Activated naive CD8-positive, alpha-beta T cell treated with anti-CD3 and anti-CD28 coated beads, Interleukin-2, amount 50 U/mL, for 24 hours (primary cell): ENCODE data around the gene RIOK3.
A peak's percentile ranks its signal among the peaks of the same experiment; 100 is the strongest.

Source experiments
- ATAC-seq: fragments of 150-1000 bp; cut with Tn5 transposase; one replicate; pipeline ENCODE4 v1.10.0; 2021
- DNase-seq: peaks from one replicate; pipeline ENCODE4 v3.0.0; 2021
- H3K27ac Mint-ChIP-seq: one replicate; pipeline ENCODE4 v1.8.0; 2021; ENCODE audit warnings: mild to moderate bottlenecking, mixed read lengths
- H3K27me3 Mint-ChIP-seq: one replicate; pipeline ENCODE4 v1.8.0; 2021; ENCODE audit warnings: mixed read lengths
- H3K36me3 Mint-ChIP-seq: one replicate; pipeline ENCODE4 v1.8.0; 2021; ENCODE audit warnings: low read depth, mixed read lengths
- H3K4me1 Mint-ChIP-seq: one replicate; pipeline ENCODE4 v1.8.0; 2021; ENCODE audit warnings: mixed read lengths
- H3K4me3 Mint-ChIP-seq: one replicate; pipeline ENCODE4 v1.8.0; 2021; ENCODE audit warnings: mild to moderate bottlenecking, moderate library complexity, mixed read lengths
- H3K9me3 Mint-ChIP-seq: one replicate; pipeline ENCODE4 v1.8.0; 2021; ENCODE audit warnings: mixed read lengths

Gene RIOK3

DNA sequence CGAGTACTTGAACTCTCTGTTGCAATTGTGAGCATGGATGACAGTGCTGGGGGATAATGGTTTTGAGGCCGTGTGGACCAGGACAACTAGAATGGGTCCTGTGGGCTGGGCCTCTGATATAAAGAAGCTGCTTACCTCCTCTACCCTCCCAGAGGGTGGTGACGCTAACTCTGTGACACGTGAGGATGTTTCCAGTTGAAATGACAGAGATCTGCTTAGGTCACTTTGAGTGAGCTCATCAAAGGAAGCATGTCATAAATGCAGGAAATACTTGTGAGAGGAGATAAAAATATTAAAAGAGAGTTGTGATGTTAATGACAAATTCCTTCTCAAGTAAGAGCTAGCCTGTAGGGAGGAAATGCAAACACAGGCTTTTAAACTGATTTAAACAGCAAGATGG is 66.6 kb downstream of the RIOK3 start:
- ATAC-seq (no peak), DNase-seq (no peak)
- no peak overlapping the region for H3K27ac Mint-ChIP-seq
- peaks cover 53% of the 10 kb centered on the region for H3K36me3 Mint-ChIP-seq
- no peaks in the 10 kb centered on the region for H3K27me3 Mint-ChIP-seq
- H3K4me3 Mint-ChIP-seq: no peak overlapping the region
- no peaks in the 10 kb centered on the region for H3K9me3 Mint-ChIP-seq
- peaks cover 8% of the 10 kb centered on the region for H3K4me1 Mint-ChIP-seq

DNA sequence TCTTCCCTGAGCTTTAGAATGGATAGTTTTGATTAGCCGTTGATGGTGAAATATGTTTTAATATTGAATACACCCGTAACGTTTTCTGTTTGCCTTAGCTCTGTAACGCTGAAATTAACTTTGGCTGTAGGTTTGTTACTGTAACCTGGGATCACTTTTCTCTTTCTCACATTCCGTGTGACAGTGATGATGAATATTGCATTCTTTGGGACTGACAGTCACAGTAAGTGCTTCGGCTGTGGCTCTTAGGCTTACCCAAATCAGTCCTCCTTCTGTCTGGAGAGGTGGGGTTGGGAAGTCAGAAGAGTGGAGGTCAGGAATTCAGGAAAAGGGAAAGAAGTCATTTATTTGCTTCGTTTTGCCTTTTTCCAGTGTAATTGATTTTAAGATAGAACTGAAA is 68.2 kb downstream of the RIOK3 start:
- H3K27me3 Mint-ChIP-seq: no peaks in the 10 kb centered on the region
- peaks cover 49% of the 10 kb centered on the region for H3K36me3 Mint-ChIP-seq
- no peak overlapping the region for H3K27ac Mint-ChIP-seq
- DNase-seq: no peak
- peaks cover 8% of the 10 kb centered on the region for H3K4me1 Mint-ChIP-seq
- no peak overlapping the region for H3K4me3 Mint-ChIP-seq
- ATAC-seq: no peak
- H3K9me3 Mint-ChIP-seq: no peaks in the 10 kb centered on the region

- H3K4me1 Mint-ChIP-seq: peaks cover 8% of the 10 kb centered on the region
- DNase-seq: no peak
- peaks cover 52% of the 10 kb centered on the region for H3K36me3 Mint-ChIP-seq
- no peaks in the 10 kb centered on the region for H3K27me3 Mint-ChIP-seq
- ATAC-seq: no peak
- H3K27ac Mint-ChIP-seq: no peak overlapping the region
- no peak overlapping the region for H3K4me3 Mint-ChIP-seq
- H3K9me3 Mint-ChIP-seq: no peaks in the 10 kb centered on the region
These were observed 68.8 kb downstream of the RIOK3 start for GRCh38 chr18:23521907-23522306.

GRCh38 chr18:23523429-23524212 is 70.5 kb downstream of the RIOK3 start:
- DNase-seq: no peak
- H3K9me3 Mint-ChIP-seq: no peaks in the 10 kb centered on the region
- H3K27me3 Mint-ChIP-seq: no peaks in the 10 kb centered on the region
- no peak overlapping the region for H3K4me3 Mint-ChIP-seq
- ATAC-seq: no peak
- peak overlapping the region; percentile 26 for H3K27ac Mint-ChIP-seq
- peaks cover 8% of the 10 kb centered on the region for H3K4me1 Mint-ChIP-seq
- peaks cover 52% of the 10 kb centered on the region for H3K36me3 Mint-ChIP-seq

- peaks cover 12% of the 10 kb centered on the region for H3K4me1 Mint-ChIP-seq
- no peak overlapping the region for H3K4me3 Mint-ChIP-seq
- no peaks in the 10 kb centered on the region for H3K9me3 Mint-ChIP-seq
- no peak overlapping the region for H3K27ac Mint-ChIP-seq
- no peaks in the 10 kb centered on the region for H3K27me3 Mint-ChIP-seq
- H3K36me3 Mint-ChIP-seq: peaks cover 55% of the 10 kb centered on the region
- DNase-seq (no peak), ATAC-seq (no peak)
These were observed 71.2 kb downstream of the RIOK3 start for GRCh38 chr18:23524213-23524707.

DNA sequence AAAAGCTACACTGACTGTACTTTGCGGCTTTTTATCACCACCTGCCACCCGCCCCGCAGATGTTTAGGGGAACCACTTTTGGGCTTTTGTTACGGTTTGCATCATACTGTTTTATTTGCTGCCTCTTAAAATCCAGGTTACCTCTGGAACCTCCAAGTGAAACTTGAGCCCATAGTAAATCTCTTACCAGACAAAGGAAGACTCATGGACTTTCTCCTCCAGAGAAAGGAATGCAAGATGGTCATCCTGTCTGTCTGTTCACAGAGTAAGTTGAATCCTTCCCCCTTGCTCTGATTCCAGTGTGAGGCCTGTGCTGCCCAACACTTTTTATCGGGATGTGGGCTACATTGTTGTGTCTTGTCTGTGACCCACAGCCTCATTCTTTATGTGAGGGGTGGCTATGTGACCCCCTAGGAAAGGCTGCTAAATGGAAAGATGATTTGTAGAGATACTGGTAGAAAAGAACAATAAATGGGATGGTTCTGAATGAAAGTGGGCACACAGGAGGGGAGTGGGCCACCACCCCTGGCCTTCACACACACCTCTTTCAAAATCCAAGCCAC is 73.5 kb downstream of the RIOK3 start:
- no peaks in the 10 kb centered on the region for H3K27me3 Mint-ChIP-seq
- no peak overlapping the region for H3K27ac Mint-ChIP-seq
- no peaks in the 10 kb centered on the region for H3K9me3 Mint-ChIP-seq
- H3K4me3 Mint-ChIP-seq: no peak overlapping the region
- ATAC-seq (no peak), DNase-seq (no peak)
- peaks cover 60% of the 10 kb centered on the region for H3K36me3 Mint-ChIP-seq
- H3K4me1 Mint-ChIP-seq: peaks cover 24% of the 10 kb centered on the region

- DNase-seq: no peak
- no peak overlapping the region for H3K4me3 Mint-ChIP-seq
- H3K27ac Mint-ChIP-seq: peak overlapping the region; percentile 59
- no peaks in the 10 kb centered on the region for H3K27me3 Mint-ChIP-seq
- no peak for ATAC-seq
- peaks cover 18% of the 10 kb centered on the region for H3K4me1 Mint-ChIP-seq
- H3K9me3 Mint-ChIP-seq: no peaks in the 10 kb centered on the region
- H3K36me3 Mint-ChIP-seq: peaks cover 61% of the 10 kb centered on the region
These were observed 75.7 kb downstream of the RIOK3 start for GRCh38 chr18:23528580-23529472.

- DNase-seq (no peak), ATAC-seq (peak; percentile 90)
- H3K4me3 Mint-ChIP-seq: no peak overlapping the region
- H3K9me3 Mint-ChIP-seq: no peaks in the 10 kb centered on the region
- H3K27ac Mint-ChIP-seq: peak overlapping the region; percentile 59
- peaks cover 16% of the 10 kb centered on the region for H3K4me1 Mint-ChIP-seq
- H3K27me3 Mint-ChIP-seq: no peaks in the 10 kb centered on the region
- peaks cover 61% of the 10 kb centered on the region for H3K36me3 Mint-ChIP-seq
These were observed 76.5 kb downstream of the RIOK3 start for GRCh38 chr18:23529604-23530003.

DNA sequence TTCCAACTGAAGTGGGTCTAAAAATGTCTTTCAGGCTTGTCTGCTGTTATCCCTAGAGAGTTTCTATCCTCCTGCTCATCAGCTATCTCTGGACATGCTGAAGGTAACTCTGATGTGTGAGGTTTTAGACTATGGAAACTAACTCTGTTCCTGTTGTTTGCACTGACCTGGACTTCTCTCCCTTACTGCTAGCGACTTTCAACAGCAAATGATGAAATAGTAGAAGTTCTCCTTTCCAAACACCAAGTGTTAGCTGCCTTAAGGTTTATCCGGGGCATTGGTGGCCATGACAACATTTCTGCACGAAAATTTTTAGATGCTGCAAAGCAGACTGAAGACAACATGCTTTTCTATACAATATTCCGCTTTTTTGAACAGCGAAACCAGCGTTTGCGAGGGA is 77.1 kb downstream of the RIOK3 start:
- H3K9me3 Mint-ChIP-seq: no peaks in the 10 kb centered on the region
- peaks cover 63% of the 10 kb centered on the region for H3K36me3 Mint-ChIP-seq
- DNase-seq: no peak
- H3K27me3 Mint-ChIP-seq: no peaks in the 10 kb centered on the region
- no peak overlapping the region for H3K4me3 Mint-ChIP-seq
- no peak for ATAC-seq
- H3K27ac Mint-ChIP-seq: peak overlapping the region; percentile 59
- H3K4me1 Mint-ChIP-seq: peaks cover 16% of the 10 kb centered on the region

GRCh38 chr18:23531912-23532311 is 78.8 kb downstream of the RIOK3 start:
- no peak overlapping the region for H3K4me3 Mint-ChIP-seq
- DNase-seq (no peak), ATAC-seq (no peak)
- peaks cover 16% of the 10 kb centered on the region for H3K4me1 Mint-ChIP-seq
- H3K9me3 Mint-ChIP-seq: no peaks in the 10 kb centered on the region
- H3K36me3 Mint-ChIP-seq: peaks cover 62% of the 10 kb centered on the region
- no peaks in the 10 kb centered on the region for H3K27me3 Mint-ChIP-seq
- no peak overlapping the region for H3K27ac Mint-ChIP-seq
